ENCODE results near the gene ATG14. TPM values are rescaled to one million over a fixed set of nuclear protein-coding genes. Genes with fewer than 3 reads are reported as not detected.

The ATG14 gene
- total RNA-seq, 1 donor from 2014 or later: 11.4 TPM

DNA sequence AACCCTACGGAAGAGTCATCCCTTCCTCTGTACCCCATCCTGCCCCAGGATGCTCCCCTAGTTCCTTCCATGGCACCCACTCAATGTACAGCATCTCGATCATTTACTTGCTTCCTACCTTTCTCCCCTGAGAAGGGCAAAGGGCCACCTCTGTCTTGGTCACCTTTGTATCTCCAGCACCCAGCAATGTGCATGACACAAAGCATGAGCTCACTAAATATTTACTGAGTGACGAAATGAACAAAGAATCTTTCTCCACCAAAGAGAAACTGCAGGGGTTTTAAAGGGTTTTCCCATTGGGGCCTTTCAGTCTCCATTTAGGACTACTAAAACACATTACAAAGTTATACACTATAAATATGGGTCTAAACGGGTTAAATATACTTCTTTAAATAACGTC is 30.6 kb downstream of the ATG14 start:
- peaks cover 25% of the 10 kb centered on the region for H3K36me3 Mint-ChIP-seq

DNA sequence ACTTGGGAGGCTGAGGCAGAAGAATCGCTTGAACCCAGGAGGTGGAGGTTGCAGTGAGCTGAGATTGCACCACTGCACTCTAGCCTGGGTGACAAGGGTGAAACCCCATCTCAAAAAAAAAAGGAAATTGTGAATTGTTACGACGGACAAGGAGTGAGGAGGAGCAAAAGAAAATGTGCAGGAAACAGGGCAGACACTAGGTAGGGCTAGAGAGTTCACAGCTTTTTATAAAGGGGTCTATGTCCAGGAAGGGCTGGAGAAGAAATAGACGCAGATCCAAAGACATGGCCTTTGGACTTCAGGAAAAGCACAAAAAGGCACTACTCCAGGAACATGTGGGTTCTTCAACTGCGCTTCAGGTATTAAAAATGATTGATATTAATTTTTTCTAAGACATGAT is 34.4 kb downstream of the ATG14 start:
- Mint-ChIP-seq H3K4me1 (ENCODE audit: unreplicated experiment) (no peaks in the 10 kb centered on the region), H3K27ac (peak overlapping the region; percentile 16), H3K4me3 (no peak overlapping the region), H3K9me3 (no peaks in the 10 kb centered on the region), H3K27me3 (no peaks in the 10 kb centered on the region), H3K36me3 (peaks cover 31% of the 10 kb centered on the region)
- no peak for DNase-seq (ENCODE audit: extremely low spot score, unreplicated experiment)
- TF ChIP-seq, protein P1, sequence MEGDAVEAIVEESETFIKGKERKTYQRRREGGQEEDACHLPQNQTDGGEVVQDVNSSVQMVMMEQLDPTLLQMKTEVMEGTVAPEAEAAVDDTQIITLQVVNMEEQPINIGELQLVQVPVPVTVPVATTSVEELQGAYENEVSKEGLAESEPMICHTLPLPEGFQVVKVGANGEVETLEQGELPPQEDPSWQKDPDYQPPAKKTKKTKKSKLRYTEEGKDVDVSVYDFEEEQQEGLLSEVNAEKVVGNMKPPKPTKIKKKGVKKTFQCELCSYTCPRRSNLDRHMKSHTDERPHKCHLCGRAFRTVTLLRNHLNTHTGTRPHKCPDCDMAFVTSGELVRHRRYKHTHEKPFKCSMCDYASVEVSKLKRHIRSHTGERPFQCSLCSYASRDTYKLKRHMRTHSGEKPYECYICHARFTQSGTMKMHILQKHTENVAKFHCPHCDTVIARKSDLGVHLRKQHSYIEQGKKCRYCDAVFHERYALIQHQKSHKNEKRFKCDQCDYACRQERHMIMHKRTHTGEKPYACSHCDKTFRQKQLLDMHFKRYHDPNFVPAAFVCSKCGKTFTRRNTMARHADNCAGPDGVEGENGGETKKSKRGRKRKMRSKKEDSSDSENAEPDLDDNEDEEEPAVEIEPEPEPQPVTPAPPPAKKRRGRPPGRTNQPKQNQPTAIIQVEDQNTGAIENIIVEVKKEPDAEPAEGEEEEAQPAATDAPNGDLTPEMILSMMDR (conservative IDR thresholded peaks at IDR 0.05): no peak

More for the DNA sequence above, 30.6 kb downstream of the ATG14 start:
- TF ChIP-seq, protein P1 (conservative IDR thresholded peaks at IDR 0.05): no peak
- H3K27me3 Mint-ChIP-seq: no peaks in the 10 kb centered on the region
- DNase-seq (ENCODE audit: extremely low spot score, unreplicated experiment): no peak
- no peak overlapping the region for H3K27ac Mint-ChIP-seq
- H3K4me3 Mint-ChIP-seq: no peak overlapping the region
- H3K9me3 Mint-ChIP-seq: no peaks in the 10 kb centered on the region
- no peaks in the 10 kb centered on the region for H3K4me1 Mint-ChIP-seq (ENCODE audit: unreplicated experiment)

DNA sequence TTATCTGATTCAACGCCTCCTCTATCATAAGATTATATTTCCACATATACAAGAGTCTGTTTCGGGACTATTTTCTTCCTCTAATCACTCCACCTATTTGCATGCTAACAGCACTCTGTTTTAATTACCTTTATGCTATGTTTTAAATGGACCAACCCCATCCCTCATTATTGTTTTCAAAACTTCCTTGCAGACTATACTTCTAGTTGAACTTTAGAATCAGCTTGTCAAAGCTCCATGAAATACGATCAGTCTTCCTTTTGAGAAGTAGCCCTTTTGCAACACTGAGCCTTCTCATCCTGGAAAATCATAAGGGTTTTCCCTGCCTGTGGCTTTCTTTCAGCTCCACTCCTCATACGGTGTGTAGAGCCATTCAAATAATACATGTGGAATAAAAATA is 36.9 kb downstream of the ATG14 start:
- H3K27ac Mint-ChIP-seq: no peak overlapping the region
- TF ChIP-seq, protein P1 (conservative IDR thresholded peaks at IDR 0.05): no peak
- no peaks in the 10 kb centered on the region for H3K4me1 Mint-ChIP-seq (ENCODE audit: unreplicated experiment)
- no peaks in the 10 kb centered on the region for H3K9me3 Mint-ChIP-seq
- peaks cover 27% of the 10 kb centered on the region for H3K36me3 Mint-ChIP-seq
- DNase-seq (ENCODE audit: extremely low spot score, unreplicated experiment): no peak
- H3K27me3 Mint-ChIP-seq: no peaks in the 10 kb centered on the region
- no peak overlapping the region for H3K4me3 Mint-ChIP-seq

DNA sequence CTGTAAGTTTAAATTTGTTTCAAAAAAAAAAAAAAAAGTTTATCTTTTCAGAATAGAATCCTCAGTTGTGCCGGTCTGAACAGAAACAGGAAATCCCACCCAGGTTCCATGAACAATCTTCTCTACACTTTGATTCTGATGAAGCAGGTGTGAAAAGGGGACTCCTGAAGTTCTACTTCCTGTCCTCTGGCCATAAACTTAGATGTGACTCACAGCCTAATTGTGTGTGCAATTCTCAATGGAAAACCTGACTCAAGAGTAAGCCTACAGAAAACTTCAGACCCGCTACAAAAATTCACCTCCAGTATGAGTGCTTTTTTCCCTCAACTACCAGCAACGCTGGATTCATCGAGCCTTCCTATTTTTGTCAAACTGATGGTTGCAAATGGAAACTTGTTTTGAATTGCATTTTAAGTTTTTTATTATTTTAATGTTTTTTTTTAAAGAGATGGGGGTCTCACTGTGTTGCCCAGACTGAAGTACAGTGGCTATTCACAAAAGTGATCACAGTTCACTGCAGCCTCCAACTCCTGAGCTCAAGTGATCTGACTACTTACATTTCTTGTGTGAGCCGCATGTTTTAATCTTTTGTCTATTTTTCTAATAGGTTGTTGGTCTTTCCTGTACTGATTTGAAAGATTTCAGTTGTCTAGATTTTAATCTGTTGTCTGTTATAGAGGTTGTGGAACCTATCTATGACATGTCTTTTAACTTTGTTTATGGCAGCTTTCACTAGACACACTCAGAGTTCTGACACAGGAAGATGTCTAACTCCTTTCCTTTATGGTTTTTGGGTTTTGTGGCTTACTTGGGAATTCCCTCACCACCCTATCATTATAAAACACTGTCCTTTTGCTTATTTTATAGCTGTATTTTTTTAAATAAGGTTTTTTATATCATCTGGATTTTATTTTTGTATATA is 37.6 kb downstream of the ATG14 start:
- H3K4me1 Mint-ChIP-seq (ENCODE audit: unreplicated experiment): no peaks in the 10 kb centered on the region
- no peak for DNase-seq (ENCODE audit: extremely low spot score, unreplicated experiment)
- peaks cover 30% of the 10 kb centered on the region for H3K36me3 Mint-ChIP-seq
- TF ChIP-seq, protein P1 (conservative IDR thresholded peaks at IDR 0.05): no peak
- H3K4me3 Mint-ChIP-seq: no peak overlapping the region
- no peaks in the 10 kb centered on the region for H3K9me3 Mint-ChIP-seq
- H3K27me3 Mint-ChIP-seq: no peaks in the 10 kb centered on the region
- no peak overlapping the region for H3K27ac Mint-ChIP-seq

DNA sequence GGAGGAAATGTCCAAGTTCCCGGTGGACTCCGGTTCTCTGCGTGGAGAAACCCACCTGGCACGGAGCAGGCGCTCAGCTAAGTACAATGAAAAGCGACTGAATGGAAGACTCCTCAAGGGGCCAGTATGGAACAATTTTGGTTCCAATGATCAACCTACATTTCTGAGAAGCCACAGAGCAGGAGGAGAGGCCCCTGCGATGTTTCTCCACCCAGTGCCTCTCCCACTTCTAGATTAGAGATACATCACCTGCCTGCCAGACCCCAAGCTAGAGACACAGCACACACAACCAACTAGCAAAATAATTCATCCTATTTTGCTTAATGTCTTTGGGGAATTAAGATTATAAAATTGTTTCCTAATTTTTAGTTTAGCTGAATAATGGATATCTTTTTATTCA is 38.8 kb downstream of the ATG14 start:
- Mint-ChIP-seq H3K36me3 (peaks cover 28% of the 10 kb centered on the region), H3K27ac (no peak overlapping the region), H3K4me1 (ENCODE audit: unreplicated experiment) (no peaks in the 10 kb centered on the region), H3K9me3 (no peaks in the 10 kb centered on the region), H3K27me3 (no peaks in the 10 kb centered on the region), H3K4me3 (no peak overlapping the region)
- TF ChIP-seq, protein P1 (conservative IDR thresholded peaks at IDR 0.05): no peak
- DNase-seq (ENCODE audit: extremely low spot score, unreplicated experiment): no peak
